Stimulated activated CD8-positive, alpha-beta memory T cell treated with anti-CD3 and anti-CD28 coated beads, Interleukin-4, amount 100 ng/mL, for 24 hours (primary cell): ENCODE measurements around the gene CYREN.
"Not testable (repeated sequence)": the region's sequence is repeated elsewhere in the genome, so short reads cannot be mapped to it uniquely, and the experiment has no call there.

Source experiments
- DNase-seq: peaks from one replicate; pipeline ENCODE4 v3.0.0-alpha.2; 2020; ENCODE audit warnings: low read depth

Gene CYREN

GRCh38 chr7:135177028-135177696 is 6.7 kb upstream of the CYREN start:
- no peak for DNase-seq

DNA sequence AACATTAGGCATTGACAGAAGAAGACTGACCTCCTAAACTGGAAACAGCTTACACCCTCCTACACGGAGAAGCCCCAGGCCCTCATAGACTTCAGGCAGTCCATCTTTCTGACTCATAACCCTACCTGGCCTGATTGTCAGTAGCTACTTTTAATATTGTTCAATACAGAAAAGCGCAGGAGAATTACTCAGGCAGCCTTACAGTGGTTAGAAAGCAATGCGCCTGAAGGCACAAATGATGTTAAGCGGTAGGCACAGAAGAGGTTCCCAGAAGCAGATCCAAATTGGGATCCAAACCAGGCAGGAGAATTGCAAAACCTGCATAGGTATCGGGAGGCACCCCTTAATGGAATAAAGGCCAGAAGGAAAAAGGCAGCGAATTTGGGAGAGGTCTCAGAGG is 5.4 kb upstream of the CYREN start:
- no peak for DNase-seq

- no peak for DNase-seq
Observed at GRCh38 chr7:135174941-135175340, 4.4 kb upstream of the CYREN start.

DNA sequence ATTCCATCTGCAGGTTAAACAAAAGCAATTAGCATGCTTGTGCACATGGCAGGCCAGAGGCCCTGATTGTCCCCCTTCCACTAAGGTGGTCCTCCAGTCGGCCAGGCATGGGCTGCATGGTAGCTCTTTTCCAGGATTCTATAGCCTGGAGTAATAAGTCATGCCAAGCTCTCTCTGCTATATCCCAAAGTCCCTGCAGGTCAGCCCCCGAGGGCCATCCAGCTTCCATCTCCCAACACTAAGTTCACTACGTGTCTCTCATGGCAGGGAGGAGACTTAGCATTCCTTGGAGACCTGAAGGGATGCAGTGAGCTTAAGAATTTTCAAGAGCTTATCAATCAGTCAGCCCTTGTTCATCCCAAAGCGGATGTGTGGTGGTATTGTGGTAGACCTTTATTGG is 3.4 kb upstream of the CYREN start:
- not testable (repeated sequence) for DNase-seq

GRCh38 chr7:135171581-135172291 is 1.2 kb upstream of the CYREN start:
- DNase-seq, result not testable (repeated sequence)

- DNase-seq, result not testable (repeated sequence)
Observed at GRCh38 chr7:135170998-135171481, 533 bp upstream of the CYREN start.

DNA sequence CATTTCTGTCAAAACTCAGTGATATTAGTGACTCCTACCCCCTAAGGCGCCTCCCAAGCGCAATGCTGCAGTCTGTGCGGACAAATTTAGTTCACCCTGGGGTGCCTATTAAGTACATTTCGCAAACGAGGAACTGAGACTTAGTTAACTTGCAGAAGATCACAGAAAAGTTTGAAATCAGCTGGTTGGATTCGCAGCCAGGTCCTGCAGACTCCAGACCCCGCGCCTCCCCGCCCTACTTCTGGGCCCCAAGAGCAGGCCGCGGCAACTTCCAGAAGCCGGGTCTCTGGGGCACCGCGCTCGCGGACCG is 588 bp downstream of the CYREN start:
- DNase-seq, result no peak

DNA sequence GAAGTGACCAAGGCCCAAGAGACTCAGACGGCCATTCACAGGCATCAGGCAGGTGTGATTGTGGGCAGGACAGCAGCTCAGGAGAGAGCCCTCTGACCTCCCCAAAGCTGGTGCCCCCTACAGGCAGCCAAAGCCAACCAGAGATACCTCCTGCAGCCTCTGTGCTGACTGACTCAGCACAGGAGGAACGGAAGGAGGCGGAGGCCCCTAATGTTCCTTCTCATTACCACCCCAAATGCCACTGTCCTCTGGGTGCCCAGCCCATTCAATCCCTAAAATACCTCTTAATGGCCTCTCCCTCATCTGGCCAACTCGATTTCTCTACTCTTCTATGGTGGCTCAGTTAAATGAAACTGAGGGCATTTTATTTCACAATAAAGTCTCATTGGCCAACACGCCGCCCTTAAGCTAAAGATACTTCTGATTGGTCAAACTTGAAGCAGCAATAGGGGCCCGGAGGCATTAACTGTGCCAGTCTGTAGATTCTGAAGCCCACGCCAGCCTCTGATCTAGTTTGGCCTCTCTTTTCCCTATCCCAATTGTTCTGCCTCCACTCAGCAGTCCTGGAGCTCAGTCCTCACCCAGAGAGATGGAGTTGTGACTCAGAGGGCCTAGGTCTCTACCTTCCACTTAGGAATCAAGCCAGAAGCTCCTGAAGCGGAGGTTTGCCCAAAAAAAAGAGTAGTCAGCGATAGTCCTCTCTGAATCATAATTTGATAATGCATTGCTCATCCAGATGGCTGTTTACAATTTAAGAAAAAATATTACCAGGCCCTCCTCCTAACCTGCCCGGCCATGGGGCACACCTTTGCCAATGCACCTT is 1.2 kb downstream of the CYREN start:
- DNase-seq, result peak; percentile 45

- no peak for DNase-seq
Observed at GRCh38 chr7:135168489-135169140, 1.9 kb downstream of the CYREN start.

DNA sequence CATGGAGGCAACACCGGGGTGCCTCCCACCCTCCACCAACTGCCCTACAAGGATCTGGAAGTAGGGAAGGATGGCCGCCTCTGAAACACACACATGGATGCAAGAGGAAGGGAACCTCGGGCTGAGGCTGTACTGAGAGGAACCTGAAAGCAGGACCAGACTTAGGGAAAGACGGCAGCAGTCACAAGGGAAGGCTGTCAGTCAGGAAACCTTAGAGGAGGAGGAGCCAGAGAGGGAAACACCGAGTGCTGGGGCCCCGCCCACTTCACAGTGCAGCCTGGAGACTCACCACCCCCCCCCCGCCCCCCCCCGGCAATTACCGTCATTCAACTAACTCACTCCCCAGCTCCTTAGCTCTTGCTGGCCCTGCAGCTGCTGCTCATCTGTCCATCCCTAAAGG is 2.5 kb downstream of the CYREN start:
- no peak for DNase-seq

DNA sequence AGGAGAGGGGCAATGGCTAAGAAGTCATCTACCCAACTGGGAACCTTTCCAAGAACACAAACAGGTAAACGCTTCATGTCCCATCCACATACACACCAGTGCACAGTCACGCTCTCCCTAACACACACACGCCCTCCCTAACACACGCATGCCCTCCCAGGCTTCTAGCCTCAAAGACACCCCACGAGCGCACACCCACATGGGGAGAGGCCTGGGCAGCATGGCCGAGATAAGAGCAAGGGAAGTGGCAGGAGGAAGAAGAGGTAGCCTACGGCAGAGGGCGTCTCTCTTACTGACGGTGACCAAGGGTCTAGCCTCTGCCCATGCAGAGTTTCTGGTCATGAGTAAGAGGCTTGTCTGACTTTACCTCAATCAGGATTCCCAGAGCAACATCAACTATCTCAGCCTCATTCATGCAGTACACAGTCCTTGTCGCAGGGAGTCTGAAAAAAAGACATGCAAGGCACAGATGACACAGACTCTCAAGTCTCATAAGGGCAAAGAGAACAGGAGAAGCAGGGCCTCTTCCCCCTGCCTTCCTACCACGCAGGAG is 3.1 kb downstream of the CYREN start:
- no peak for DNase-seq

- DNase-seq, result no peak
Observed at GRCh38 chr7:135166338-135166990, 4.0 kb downstream of the CYREN start.

DNA sequence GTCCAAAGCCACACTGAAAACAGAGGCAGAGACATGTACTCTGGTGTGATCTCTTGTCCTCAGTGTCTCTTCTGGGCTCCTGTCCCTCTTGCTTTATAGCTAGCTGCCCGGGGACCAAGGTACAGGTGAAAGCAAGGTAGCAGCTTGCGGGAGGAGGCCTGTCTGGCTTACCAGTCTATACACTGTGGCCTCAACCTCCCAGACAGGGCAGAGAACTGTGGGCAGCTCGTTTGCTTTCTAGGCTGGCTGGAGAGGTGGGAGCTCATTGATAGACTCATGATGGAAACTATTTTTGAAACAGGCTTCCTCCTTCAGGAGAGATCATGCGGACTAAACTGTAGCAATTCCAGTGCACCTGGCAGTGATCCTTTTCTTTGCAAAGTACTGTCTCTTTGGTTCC is 4.6 kb downstream of the CYREN start:
- no peak for DNase-seq

DNA sequence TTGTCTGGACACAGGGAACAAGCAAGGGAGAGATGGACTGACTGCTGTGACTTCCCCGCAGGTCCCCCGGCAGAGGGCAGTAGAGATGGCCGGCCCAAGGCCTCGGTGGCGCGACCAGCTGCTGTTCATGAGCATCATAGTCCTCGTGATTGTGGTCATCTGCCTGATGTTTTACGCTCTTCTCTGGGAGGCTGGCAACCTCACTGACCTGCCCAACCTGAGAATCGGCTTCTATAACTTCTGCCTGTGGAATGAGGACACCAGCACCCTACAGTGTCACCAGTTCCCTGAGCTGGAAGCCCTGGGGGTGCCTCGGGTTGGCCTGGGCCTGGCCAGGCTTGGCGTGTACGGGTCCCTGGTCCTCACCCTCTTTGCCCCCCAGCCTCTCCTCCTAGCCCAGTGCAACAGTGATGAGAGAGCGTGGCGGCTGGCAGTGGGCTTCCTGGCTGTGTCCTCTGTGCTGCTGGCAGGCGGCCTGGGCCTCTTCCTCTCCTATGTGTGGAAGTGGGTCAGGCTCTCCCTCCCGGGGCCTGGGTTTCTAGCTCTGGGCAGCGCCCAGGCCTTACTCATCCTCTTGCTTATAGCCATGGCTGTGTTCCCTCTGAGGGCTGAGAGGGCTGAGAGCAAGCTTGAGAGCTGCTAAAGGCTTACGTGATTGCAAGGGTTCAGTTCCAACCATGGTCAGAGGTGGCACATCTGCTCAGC is 6.0 kb downstream of the CYREN start:
- no peak for DNase-seq

DNA sequence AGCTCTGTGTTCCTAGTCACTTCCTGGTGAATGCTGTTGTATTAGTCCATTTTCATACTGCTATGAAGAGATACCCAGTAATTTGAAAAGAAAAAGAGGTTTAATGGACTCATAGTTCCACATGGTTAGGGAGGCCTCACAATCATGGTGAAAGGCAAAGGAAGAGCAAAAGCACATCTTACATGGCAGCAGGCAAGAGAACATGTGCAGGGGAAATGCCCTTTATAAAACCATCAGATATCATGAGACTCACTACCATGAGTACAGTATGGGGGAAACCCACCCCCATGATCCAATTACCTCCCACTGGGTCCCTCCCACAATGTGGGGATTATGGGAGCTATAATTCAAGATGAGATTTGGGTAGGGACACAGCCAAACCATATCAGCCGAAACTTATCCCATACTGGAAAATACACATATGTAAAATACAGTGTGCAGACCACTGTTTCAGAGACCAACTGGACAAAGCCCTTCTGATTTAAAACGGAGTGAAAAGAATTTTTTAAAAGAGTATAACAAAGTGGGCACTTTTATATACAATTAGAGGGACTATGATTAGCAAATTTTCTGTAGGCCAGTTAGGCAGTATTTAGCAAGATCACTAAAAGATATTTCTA is 8.0 kb downstream of the CYREN start:
- DNase-seq, result no peak

GRCh38 chr7:135161669-135162068 is 8.8 kb downstream of the CYREN start:
- DNase-seq, result no peak

DNA sequence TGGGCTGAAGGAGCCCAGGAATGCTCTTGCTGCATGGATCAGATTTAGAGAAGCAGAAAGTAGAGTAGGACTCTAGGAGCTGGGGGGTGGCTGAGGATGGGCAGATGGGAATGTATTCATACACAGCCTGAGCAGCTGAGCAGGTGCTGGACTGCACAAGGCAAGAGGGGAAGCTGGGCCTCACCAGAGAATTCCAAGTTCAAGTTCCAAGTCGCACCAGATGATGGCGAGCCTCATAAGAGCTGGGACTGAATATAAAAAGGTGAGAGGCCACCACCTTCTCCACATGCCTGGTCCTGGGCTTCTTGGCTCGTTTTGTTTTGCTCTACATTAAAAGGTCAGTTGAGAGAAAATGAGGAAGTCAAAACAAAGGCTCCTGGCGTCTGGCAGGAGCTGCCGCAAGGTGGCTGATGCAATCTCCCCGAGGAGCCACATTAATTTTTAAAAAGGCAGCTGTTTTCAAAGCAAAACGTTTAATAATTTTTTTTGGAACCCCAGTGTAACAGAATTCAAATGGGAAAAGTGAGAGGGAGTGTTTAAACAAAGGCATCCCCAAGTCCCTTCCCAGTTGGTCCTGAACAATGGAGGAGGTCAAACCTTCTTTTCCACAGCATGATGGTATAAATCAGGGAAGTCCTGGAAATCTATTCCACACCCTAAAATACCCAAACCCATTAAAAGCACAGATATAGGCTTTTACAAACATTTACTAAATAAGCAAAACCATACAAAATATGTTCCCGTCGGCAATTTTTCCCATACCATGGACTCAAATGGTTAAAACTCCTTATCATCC is 9.5 kb downstream of the CYREN start:
- DNase-seq, result no peak

- DNase-seq, result no peak
Observed at GRCh38 chr7:135160098-135160857, 10.2 kb downstream of the CYREN start.
